HL-60 (cell line): ENCODE data around the gene ACSL6.
A peak's percentile ranks its signal among the peaks of the same experiment; 100 is the strongest.

Experiments
- DNase-seq, 2 experiments: peaks; one replicate each; pipeline ENCODE4 v3.0.0-alpha.2; 2010 to 2020; ENCODE audit warnings: low read depth in 1 of 2, low spot score in 1 of 2
- H3K27ac ChIP-seq: fragments of 250-450 bp; sonication (Bioruptor Pico); replicated peaks from 2 replicates; pipeline ENCODE4 v1.5.1; 2020; ENCODE audit warnings: mild to moderate bottlenecking, moderate library complexity
- H3K27me3 ChIP-seq: fragments of 250-450 bp; sonication (Bioruptor Pico); 2 replicates; pipeline ENCODE4 v1.5.1; 2021; ENCODE audit warnings: mild to moderate bottlenecking, moderate library complexity; ENCODE audit not compliant: insufficient read depth, poor library complexity, severe bottlenecking
- H3K4me3 ChIP-seq: replicated peaks from 2 replicates; pipeline ENCODE4 v1.5.1; 2011; ENCODE audit warnings: mild to moderate bottlenecking, control low read depth, low read length; ENCODE audit not compliant: insufficient read depth
- GABPA ChIP-seq: IDR thresholded peaks from 2 replicates; pipeline ENCODE4 v1.6.1; 2012; ENCODE audit warnings: low read depth
- POLR2AphosphoS5 ChIP-seq: IDR thresholded peaks from 2 replicates; pipeline ENCODE4 v1.6.1; 2012; ENCODE audit warnings: low read depth
- SPI1 ChIP-seq: IDR thresholded peaks from 2 replicates; pipeline ENCODE4 v1.6.1; 2012; ENCODE audit warnings: low read depth, mild to moderate bottlenecking, borderline replicate concordance
- TF ChIP-seq, protein P1 (sequence below): IDR thresholded peaks from 2 replicates; pipeline ENCODE4 v1.6.1; 2012; ENCODE audit warnings: low read depth; ENCODE audit not compliant: insufficient replicate concordance
- TF ChIP-seq, protein P2 (sequence below): IDR thresholded peaks from one replicate; pipeline ENCODE4 v1.5.1; 2011; ENCODE audit warnings: low read length, control low read depth, inconsistent platforms; ENCODE audit not compliant: insufficient read depth

The ACSL6 gene

DNA sequence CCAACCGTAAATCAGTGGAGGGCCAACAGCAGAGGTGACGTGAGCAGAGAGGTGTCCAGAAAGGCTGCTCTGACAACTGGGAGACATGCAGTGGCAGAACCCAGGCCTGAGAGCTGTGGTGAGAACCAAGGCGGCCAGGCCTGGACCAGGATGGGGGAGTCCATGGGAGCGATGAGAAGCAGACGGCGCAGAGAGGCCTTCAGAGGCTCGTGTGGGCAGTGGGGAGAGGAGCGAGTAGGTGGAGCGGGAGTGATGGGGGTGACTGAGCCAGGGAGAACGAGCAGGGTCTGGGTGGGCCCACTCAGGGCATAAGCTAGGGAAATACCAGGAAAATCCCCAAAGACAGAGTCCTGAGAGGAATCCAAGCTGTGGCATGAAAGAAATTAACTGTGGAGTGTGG is 41.1 kb upstream of the ACSL6 start:
- no peak overlapping the region for H3K4me3 ChIP-seq
- H3K27ac ChIP-seq = no peak overlapping the region
- no peak for DNase-seq
- TF ChIP-seq SPI1 (no peak), POLR2AphosphoS5 (no peak), GABPA (no peak)
- TF ChIP-seq, protein P1, sequence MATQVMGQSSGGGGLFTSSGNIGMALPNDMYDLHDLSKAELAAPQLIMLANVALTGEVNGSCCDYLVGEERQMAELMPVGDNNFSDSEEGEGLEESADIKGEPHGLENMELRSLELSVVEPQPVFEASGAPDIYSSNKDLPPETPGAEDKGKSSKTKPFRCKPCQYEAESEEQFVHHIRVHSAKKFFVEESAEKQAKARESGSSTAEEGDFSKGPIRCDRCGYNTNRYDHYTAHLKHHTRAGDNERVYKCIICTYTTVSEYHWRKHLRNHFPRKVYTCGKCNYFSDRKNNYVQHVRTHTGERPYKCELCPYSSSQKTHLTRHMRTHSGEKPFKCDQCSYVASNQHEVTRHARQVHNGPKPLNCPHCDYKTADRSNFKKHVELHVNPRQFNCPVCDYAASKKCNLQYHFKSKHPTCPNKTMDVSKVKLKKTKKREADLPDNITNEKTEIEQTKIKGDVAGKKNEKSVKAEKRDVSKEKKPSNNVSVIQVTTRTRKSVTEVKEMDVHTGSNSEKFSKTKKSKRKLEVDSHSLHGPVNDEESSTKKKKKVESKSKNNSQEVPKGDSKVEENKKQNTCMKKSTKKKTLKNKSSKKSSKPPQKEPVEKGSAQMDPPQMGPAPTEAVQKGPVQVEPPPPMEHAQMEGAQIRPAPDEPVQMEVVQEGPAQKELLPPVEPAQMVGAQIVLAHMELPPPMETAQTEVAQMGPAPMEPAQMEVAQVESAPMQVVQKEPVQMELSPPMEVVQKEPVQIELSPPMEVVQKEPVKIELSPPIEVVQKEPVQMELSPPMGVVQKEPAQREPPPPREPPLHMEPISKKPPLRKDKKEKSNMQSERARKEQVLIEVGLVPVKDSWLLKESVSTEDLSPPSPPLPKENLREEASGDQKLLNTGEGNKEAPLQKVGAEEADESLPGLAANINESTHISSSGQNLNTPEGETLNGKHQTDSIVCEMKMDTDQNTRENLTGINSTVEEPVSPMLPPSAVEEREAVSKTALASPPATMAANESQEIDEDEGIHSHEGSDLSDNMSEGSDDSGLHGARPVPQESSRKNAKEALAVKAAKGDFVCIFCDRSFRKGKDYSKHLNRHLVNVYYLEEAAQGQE = no peak
- TF ChIP-seq, protein P2, sequence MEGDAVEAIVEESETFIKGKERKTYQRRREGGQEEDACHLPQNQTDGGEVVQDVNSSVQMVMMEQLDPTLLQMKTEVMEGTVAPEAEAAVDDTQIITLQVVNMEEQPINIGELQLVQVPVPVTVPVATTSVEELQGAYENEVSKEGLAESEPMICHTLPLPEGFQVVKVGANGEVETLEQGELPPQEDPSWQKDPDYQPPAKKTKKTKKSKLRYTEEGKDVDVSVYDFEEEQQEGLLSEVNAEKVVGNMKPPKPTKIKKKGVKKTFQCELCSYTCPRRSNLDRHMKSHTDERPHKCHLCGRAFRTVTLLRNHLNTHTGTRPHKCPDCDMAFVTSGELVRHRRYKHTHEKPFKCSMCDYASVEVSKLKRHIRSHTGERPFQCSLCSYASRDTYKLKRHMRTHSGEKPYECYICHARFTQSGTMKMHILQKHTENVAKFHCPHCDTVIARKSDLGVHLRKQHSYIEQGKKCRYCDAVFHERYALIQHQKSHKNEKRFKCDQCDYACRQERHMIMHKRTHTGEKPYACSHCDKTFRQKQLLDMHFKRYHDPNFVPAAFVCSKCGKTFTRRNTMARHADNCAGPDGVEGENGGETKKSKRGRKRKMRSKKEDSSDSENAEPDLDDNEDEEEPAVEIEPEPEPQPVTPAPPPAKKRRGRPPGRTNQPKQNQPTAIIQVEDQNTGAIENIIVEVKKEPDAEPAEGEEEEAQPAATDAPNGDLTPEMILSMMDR = no peak
- H3K27me3 ChIP-seq = no peaks in the 10 kb centered on the region

DNA sequence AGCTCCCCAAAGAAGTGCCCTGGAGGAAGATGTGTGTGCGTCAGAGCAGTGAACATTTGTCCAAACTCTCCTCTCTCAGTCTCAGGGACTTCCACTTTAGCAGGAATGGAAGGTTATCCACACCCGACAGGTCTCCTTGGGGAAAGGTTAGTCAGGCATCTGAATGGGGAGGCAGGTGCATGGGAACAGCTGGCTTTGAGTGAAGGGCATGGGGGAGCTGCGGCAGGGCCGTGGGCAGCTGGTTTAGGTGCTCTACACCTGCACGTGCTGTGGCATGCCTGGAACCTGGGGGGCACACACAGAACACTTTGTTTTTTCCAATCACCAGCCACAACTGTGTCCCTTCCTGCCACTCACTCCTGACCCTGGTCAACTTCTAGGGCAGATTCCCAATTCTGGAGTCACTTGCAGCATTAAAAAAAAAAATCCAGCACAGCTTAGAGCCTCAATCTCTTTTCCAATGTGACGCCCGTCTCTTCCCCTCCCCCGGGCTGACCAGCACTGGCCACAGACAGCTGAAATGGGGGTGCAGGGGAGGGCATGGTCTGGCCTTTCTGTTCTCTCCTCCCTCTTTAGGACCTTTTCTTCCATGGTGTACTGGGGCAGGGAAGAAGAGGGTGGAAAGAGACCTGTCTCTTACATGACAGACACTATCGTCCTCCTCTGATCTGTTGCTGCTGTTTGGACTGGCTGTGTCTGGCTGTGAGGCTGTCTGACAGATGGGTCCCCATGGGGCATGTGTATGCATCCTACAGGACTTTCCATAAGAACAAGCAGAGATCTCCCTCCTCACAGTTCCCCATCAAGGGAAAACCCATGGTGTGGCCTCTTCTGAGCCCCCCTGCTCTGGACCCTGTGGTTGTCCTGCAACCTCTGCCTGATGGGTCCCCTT is 39.4 kb upstream of the ACSL6 start:
- Histone ChIP-seq H3K27me3 (no peaks in the 10 kb centered on the region), H3K4me3 (no peak overlapping the region), H3K27ac (no peak overlapping the region)
- DNase-seq = no peak
- no peak for TF ChIP-seq POLR2AphosphoS5
- TF ChIP-seq, protein P1 = no peak
- TF ChIP-seq GABPA = no peak
- no peak for TF ChIP-seq SPI1
- TF ChIP-seq, protein P2 = no peak

DNA sequence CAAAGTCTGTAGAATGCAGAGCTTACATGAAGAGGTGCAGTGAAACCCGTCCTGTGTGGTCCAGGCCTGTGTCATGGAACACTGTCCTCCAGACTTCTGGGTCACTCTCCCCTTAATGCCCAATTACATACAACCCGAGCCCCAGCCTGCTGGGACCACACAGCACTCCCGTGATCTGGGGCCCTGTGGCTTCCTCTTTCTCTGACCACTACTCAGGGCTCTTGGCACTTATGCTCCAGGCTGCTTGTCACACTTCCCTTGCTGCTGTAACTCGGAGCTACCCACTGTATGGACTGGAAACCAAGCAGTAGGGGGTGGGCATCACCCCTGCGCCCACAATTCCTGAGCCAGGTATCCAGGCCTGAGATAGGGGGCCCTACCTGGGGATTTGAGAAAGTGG is 38.7 kb upstream of the ACSL6 start:
- peak; percentile 83 for TF ChIP-seq SPI1
- TF ChIP-seq, protein P2 = no peak
- TF ChIP-seq GABPA = no peak
- TF ChIP-seq, protein P1 = no peak
- no peak for TF ChIP-seq POLR2AphosphoS5
- Histone ChIP-seq H3K27ac (no peak overlapping the region), H3K4me3 (no peak overlapping the region), H3K27me3 (no peaks in the 10 kb centered on the region)
- DNase-seq = peak in 1 of 2 experiments; percentile 58
